ENCODE data around the gene LIM2. TPM values are rescaled to one million over a fixed set of nuclear protein-coding genes. Genes with fewer than 3 reads are reported as not detected.

The LIM2 gene
- total RNA-seq, 1 donor from 2014 or later = 0.26 TPM

- Histone ChIP-seq H3K27me3 (no peaks in the 10 kb centered on the region), H3F3A (ENCODE audit: low read depth) (peaks cover 46% of the 10 kb centered on the region), H3K9ac (peak overlapping the region; percentile 80), H3K4me1 (peaks cover 14% of the 10 kb centered on the region), H3K27ac (peak overlapping the region; percentile 82), H4K20me1 (ENCODE audit: low read depth) (no peaks in the 10 kb centered on the region), H3K36me3 (no peaks in the 10 kb centered on the region), H2AFZ (replicated peaks) (peak overlapping the region; percentile 48), H3K79me2 (ENCODE audit: low read depth) (peaks cover 31% of the 10 kb centered on the region), H3K4me2 (peak overlapping the region; percentile 98), H3K9me3 (ENCODE audit: low read depth) (no peaks in the 10 kb centered on the region), H3K4me3 (peak overlapping the region; percentile 62)
- peak; percentile 100 for DNase-seq (ENCODE audit: low spot score)
- TF ChIP-seq EZH2 (IDR thresholded peaks at IDR 0.05) = no peak
- no peak for TF ChIP-seq CTCF (IDR thresholded peaks at IDR 0.05)
- TF ChIP-seq EZH2phosphoT487 (IDR thresholded peaks at IDR 0.05) = no peak
- Mint-ChIP-seq H3K27ac (peak overlapping the region; percentile 99), H3K9me3 (no peaks in the 10 kb centered on the region), H3K4me1 (peaks cover 15% of the 10 kb centered on the region), H3K27me3 (ENCODE audit: insufficient read depth, low read depth) (peaks cover 2% of the 10 kb centered on the region), H3K4me3 (peak overlapping the region; percentile 91), H3K36me3 (no peaks in the 10 kb centered on the region)
Measured at GRCh38 chr19:51394050-51394836, 6.5 kb upstream of the LIM2 start.

- Histone ChIP-seq H3F3A (ENCODE audit: low read depth) (peaks cover 39% of the 10 kb centered on the region), H3K79me2 (ENCODE audit: low read depth) (peaks cover 22% of the 10 kb centered on the region), H3K4me1 (peaks cover 25% of the 10 kb centered on the region), H2AFZ (replicated peaks) (no peak overlapping the region), H3K9me3 (ENCODE audit: low read depth) (no peaks in the 10 kb centered on the region), H4K20me1 (ENCODE audit: low read depth) (no peaks in the 10 kb centered on the region), H3K36me3 (no peaks in the 10 kb centered on the region), H3K27me3 (no peaks in the 10 kb centered on the region), H3K4me3 (no peak overlapping the region), H3K4me2 (no peak overlapping the region), H3K27ac (no peak overlapping the region), H3K9ac (no peak overlapping the region)
- Mint-ChIP-seq H3K36me3 (no peaks in the 10 kb centered on the region), H3K4me1 (peaks cover 25% of the 10 kb centered on the region), H3K4me3 (peak overlapping the region; percentile 37), H3K9me3 (no peaks in the 10 kb centered on the region), H3K27me3 (ENCODE audit: insufficient read depth, low read depth) (peaks cover 6% of the 10 kb centered on the region), H3K27ac (no peak overlapping the region)
- TF ChIP-seq EZH2 (IDR thresholded peaks at IDR 0.05) (no peak), CTCF (IDR thresholded peaks at IDR 0.05) (no peak), EZH2phosphoT487 (IDR thresholded peaks at IDR 0.05) (no peak)
- DNase-seq (ENCODE audit: low spot score) = no peak
Measured at GRCh38 chr19:51392701-51393100, 4.9 kb upstream of the LIM2 start.

GRCh38 chr19:51391073-51391611 is 3.4 kb upstream of the LIM2 start:
- no peak overlapping the region for H3K27ac Mint-ChIP-seq
- peaks cover 6% of the 10 kb centered on the region for H3K27me3 Mint-ChIP-seq (ENCODE audit: insufficient read depth, low read depth)
- no peaks in the 10 kb centered on the region for H3K36me3 Mint-ChIP-seq
- no peaks in the 10 kb centered on the region for H3K9me3 Mint-ChIP-seq
- no peak overlapping the region for H3K4me3 Mint-ChIP-seq
- Histone ChIP-seq H3K27me3 (no peaks in the 10 kb centered on the region), H2AFZ (replicated peaks) (peak overlapping the region; percentile 68), H3F3A (ENCODE audit: low read depth) (peaks cover 27% of the 10 kb centered on the region), H3K4me3 (no peak overlapping the region), H3K27ac (no peak overlapping the region), H3K9ac (no peak overlapping the region), H3K79me2 (ENCODE audit: low read depth) (peaks cover 17% of the 10 kb centered on the region), H4K20me1 (ENCODE audit: low read depth) (no peaks in the 10 kb centered on the region), H3K9me3 (ENCODE audit: low read depth) (no peaks in the 10 kb centered on the region), H3K4me2 (peak overlapping the region; percentile 18), H3K36me3 (no peaks in the 10 kb centered on the region), H3K4me1 (peaks cover 30% of the 10 kb centered on the region)
- peaks cover 28% of the 10 kb centered on the region for H3K4me1 Mint-ChIP-seq
- TF ChIP-seq EZH2phosphoT487 (IDR thresholded peaks at IDR 0.05) (no peak), EZH2 (IDR thresholded peaks at IDR 0.05) (no peak)
- DNase-seq (ENCODE audit: low spot score) = no peak

- Mint-ChIP-seq H3K36me3 (no peaks in the 10 kb centered on the region), H3K4me1 (peaks cover 25% of the 10 kb centered on the region), H3K27ac (no peak overlapping the region), H3K9me3 (no peaks in the 10 kb centered on the region), H3K4me3 (no peak overlapping the region), H3K27me3 (ENCODE audit: insufficient read depth, low read depth) (peaks cover 6% of the 10 kb centered on the region)
- no peak overlapping the region for H3K4me2 ChIP-seq
- TF ChIP-seq CTCF (IDR thresholded peaks at IDR 0.05) (no peak), EZH2 (IDR thresholded peaks at IDR 0.05) (no peak), EZH2phosphoT487 (IDR thresholded peaks at IDR 0.05) (no peak)
- H3K9me3 ChIP-seq (ENCODE audit: low read depth) = no peaks in the 10 kb centered on the region
- H3K27me3 ChIP-seq = no peaks in the 10 kb centered on the region
- H3K9ac ChIP-seq = no peak overlapping the region
- no peak overlapping the region for H3K27ac ChIP-seq
- peaks cover 15% of the 10 kb centered on the region for H3F3A ChIP-seq (ENCODE audit: low read depth)
- DNase-seq (ENCODE audit: low spot score) = no peak
- no peaks in the 10 kb centered on the region for H3K36me3 ChIP-seq
- no peaks in the 10 kb centered on the region for H4K20me1 ChIP-seq (ENCODE audit: low read depth)
- H2AFZ ChIP-seq (replicated peaks) = no peak overlapping the region
- H3K4me1 ChIP-seq = peaks cover 26% of the 10 kb centered on the region
- no peaks in the 10 kb centered on the region for H3K79me2 ChIP-seq (ENCODE audit: low read depth)
- no peak overlapping the region for H3K4me3 ChIP-seq
Measured at GRCh38 chr19:51389143-51389542, 1.4 kb upstream of the LIM2 start.
